Suppressor macrophage treated with lipopolysaccharide for 1 hour (primary cell): ENCODE results near the gene MYEF2.

ENCODE experiments used
- DNase-seq, 3 donors: peaks; one replicate each; pipeline ENCODE4 v3.0.0-alpha.2; 2020 to 2022

The MYEF2 gene

GRCh38 chr15:48086133-48086532 is 92.0 kb downstream of the MYEF2 start:
- DNase-seq, result no peak

GRCh38 chr15:48085591-48085930 is 92.5 kb downstream of the MYEF2 start:
- no peak for DNase-seq

DNA sequence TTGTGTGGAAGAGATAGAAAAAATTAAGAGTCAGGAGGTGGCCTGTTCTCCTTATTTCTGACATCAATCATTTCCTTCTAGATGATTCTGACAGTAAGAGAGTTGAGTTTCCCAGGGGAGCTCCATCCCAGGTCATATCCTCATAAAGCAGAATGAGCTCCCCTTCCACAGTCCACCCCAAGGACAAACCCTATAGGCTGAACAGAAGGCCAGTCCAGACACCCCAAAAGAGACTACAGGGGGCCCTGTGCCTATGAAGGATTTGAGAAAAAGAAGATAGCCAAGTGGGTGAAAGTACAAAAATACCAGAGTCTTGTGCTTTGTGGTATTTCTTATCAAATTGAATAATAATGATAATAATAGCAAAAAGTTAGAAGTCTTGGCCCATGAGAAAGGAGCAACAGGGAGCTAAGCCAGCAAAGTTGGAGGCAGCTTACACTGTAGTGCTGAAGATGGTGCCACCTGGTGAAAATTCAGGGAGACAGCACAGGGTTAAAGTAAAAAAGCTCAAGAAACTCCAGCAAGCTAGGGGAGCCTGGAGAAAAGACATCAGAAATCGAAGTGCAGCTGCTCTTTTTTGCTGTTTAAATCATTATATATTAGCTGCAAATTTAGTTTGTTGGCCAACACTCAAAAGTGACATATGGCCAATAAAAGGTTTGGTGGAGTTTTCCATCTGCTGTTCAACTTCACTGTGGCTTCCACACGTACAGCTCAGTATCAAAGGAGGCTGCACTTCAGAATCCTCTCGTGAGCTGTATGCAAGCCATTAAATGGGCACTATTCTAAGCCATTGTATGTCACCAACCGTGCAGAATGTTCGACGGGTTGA is 93.1 kb downstream of the MYEF2 start:
- peak in 2 of 3 donors; percentile 1 to 2 for DNase-seq
